COR-L47 (cell line): Measurements from ENCODE around the gene DCANP1.

Experiments
- DNase-seq: peaks from one replicate; lab custom pipeline; 2025; lab: John Stamatoyannopoulos, UW

DCANP1 gene

DNA sequence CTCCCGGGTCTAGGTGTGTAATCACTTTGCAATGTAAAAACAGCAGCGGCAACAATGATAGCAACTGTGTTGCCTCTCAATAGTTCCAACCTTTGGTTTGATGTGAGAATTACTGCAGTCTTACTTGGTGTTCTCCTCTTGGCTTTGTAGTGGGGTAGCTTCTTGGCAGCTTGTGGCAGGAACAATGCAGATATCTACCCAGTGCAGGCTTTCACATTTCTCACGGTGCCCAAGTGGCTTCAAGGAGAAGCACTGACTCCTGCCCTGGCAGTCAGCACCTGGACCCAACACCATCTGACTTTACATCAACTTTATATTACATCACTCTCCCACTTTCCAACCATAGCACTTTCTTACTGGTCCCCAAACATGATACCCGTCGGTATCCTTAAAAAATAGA, 33.4 kb upstream of the DCANP1 start:
- no peak for DNase-seq

DNA sequence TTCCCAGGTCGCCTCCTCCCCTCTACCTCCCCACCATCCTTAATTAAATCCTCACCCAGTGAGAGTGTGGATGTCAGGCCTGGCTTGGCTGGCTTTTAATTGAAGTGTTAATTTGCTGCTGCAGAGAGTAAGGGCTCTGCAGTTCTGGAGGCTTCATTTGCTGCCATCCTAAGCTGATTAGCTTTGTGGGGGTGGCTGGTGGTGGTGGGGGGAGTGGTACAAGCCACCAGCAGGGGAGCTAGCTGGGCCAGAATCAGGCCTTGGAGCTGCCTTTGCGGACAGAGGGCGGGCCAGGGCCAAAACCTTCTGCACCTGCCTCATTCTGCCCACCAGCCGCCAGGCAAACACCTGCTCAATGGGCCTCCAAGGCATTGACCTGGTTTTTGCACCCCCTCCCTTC, 31.8 kb upstream of the DCANP1 start:
- no peak for DNase-seq

DNA sequence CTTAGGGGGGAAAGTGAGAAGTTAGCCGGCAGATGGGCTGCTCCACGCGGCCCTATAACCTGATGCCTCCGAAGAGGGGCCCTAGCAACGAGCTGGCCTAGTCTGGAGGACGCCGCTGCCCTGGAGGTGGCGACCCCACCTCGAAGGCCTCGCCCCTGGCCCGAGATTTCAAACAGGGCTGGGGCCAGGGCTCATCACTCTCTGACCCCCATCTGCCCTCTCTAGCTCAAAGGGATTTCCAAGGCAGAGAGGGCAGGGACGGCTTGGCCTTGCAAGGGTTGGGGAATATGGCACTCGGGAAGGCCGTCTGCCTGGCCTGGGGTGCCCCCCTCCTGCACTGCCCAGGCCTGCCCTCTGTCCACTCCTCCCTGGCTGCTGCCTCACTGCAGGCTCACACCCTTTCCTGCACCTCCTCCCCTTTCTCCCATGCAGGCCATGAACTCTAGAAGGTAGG, 30.5 kb upstream of the DCANP1 start:
- no peak for DNase-seq

DNA sequence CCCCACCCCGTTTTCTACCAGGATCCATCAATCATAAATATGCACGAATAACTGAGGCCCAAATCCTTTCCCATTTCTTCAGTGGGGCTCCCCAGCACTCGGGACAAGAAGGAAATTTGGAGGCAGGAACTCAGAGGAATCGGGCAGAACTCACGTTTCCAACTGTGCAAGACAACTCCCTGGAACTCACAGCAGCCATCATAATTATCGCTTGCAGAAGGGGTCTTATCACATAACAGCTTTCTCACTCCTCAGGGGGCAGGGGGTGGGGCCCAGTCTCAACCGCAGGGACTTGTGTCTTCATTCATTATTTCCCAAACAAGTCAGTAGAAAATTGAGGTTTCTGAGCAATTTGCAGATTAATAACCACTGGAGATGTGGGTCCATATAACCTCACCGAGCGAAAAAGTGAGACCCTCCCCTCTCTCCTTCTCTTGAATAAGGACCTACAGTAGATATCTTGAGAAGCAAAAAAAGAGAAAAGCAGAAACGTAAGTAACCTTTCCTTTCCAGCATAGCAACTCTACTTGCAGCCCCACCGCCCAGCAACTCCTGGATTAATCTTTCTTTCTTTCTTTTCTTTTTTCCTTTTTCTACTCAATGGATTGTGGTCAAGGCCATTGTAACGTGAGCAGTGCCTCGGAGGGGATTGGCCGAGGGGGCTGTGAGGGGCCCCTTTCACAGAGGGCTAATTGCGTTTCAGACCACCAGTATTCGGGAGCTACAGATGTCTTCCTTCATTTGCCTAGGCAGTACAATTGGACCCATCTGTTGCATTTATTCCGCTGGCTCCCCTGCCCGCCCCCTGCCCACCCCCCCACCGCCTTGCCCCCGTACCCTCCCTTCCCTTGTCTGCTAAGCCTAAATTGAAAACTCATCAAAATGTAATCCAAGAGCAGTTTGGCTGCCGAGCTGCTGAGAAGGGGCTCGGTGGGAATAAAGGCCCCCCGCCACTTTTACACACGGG, 29.8 kb upstream of the DCANP1 start:
- DNase-seq, result no peak

DNA sequence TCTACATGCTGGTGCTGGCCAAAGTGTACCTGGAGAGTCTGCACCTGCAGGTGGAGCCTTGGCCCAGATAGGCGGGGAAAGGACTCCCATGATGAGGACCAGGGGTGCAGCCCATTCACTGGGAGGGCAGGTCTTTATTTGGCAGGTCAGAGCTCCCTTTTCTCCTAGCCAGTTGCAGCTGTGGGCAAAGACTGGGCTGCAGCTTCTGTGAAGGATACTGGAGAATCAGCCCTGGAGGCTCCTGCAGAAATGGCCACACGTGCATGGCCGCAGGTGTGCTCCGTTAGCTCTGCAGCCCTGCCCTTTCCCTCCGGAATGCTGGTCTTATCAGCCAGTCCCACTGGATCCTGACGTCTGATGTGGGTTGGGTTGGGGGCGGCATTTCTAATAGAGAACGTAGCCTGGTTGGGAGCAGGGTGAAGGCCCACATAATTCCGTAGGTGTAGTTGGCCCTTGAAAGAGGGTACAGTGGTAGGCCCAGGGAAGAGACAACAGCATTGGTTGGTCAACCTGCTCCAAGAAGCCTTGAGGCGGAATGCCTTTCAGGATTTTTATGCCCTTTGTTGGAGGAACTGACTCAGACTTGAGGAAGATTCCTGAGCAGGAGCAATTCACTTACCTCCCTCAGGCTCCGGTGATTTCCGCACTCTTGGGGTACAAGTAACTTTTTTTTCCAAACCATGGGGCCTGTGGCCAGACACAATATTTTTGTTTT, 27.0 kb upstream of the DCANP1 start:
- no peak for DNase-seq

DNA sequence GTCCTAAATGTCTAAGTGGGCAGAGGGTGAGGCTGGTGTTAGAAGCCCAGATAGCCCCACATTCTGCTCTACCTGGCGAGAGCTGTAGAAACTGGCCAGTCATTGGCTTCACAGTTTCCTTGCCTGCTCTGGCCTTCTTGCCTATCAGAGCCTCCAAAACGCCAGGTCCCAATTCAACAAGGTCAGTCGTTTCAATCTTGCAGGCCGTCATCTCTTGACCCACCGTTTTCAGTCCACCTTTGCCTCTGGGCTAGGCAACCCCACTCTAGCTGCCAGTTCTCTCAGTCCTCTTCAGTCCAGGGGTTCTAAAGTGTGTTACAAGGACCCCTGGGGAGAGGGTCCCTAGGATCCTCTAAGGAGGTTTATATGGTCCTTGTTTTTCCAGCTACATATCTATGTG, 25.0 kb upstream of the DCANP1 start:
- no peak for DNase-seq

DNA sequence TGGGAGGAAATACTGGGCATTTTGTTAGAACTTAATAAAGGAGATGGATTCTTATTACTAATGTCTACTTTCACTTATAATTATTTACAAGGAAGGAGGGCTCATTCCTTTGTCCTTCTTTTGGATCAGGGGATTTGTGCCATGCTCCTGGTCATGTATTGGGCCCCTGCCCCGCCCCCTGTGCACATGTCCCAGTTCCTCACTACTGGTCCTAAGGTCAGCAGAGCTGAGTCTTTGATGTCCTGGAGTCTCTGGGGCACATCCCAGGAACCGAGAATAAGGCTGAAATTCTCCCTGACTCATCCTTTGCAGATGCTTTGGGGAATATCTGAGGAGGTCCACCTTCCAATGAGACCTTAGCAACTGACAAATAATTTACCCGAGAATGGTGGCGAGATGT, 24.6 kb upstream of the DCANP1 start:
- DNase-seq, result no peak

DNA sequence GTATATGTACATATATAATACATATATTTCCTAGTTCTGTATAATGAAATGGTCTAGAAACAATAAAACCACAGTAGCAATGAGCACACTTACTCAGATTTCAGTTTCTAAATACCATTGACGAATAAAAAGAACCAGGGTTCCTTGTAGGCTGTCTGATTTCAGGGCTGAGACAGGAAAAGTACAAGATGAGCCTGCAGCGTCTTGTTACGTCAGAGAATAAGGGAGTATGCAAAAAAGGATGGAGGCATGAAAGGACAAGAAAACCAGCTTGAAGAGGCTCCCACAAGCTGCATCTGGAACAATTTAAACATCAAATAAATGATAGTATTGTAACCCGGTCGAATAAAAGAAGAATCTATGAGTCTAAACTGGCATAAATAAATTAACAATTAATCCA, 22.8 kb upstream of the DCANP1 start:
- no peak for DNase-seq

DNA sequence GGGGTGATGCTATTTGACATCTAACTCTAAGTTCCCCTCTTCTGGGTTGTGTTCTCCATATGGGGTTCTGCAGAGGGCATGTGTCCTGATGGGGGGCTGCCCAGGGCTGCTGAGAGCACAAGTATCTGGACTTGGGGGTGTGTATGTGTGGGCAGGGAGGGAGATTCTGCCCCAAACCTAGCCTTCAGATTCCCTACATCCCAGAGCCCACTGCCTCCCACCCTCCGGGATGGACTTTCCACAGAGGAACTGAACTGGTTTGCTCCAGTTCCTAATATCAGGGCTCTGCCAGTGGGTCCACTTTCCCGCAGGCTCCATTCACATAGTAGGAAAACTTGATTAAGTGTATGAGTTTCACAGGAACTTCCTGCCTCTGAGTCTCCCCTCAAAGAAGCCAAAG, 21.4 kb upstream of the DCANP1 start:
- DNase-seq, result no peak

DNA sequence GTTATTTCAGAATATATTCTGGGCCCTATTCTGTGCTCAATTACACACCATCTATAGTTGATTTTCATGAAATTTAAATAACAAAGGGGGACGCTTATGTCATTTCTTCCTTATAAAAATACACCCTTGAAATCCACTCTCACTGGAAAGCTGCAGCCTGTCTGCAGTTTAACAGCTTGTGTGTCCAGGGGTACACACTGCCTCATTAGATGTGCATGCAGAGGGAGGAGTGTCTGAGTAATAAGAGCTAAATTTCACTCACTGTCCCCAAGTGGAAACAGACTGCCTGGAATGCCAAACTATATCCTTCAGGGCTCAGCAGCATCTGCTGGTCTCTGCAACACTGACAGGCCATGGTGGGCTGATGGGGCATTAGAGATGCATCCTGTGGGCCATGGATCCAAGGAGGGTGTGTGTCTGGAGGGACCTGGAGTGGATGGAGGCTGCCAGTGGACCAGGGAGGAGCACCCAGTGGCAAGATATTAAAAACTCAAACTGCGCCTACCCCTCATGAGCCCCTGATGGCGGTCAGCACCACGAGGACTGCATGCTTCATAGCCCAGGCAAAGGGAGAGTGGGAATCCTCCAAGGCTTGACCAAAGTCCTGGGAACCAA, 20.8 kb upstream of the DCANP1 start:
- no peak for DNase-seq

DNA sequence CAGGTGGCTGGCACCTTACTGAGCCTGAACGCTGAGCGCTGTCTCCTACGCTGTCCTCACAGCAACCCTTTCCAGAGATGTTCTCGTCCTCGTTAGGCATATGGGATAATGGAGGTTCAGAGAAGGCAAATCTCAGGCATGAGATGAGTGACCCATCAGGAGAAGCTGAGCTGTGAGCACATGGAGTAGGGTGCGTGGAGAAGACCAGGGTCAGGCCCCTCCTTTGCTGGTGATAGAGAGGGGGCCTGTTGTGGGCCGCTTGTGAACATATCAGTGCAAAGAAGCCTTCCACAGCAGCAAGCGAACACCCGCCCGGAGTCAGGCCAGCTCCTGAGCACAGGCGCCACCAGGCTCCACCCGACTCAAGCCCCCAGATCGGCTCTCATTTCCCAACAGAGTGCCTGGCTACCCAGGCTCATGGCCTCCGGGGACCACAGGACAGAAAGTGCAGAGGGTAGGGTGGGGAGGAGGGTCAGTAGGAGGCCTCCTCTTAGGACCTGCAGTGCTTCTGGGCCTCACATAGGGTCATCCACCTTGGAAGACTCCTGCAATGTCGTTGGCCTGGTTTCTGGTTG, 20.0 kb upstream of the DCANP1 start:
- DNase-seq, result no peak

DNA sequence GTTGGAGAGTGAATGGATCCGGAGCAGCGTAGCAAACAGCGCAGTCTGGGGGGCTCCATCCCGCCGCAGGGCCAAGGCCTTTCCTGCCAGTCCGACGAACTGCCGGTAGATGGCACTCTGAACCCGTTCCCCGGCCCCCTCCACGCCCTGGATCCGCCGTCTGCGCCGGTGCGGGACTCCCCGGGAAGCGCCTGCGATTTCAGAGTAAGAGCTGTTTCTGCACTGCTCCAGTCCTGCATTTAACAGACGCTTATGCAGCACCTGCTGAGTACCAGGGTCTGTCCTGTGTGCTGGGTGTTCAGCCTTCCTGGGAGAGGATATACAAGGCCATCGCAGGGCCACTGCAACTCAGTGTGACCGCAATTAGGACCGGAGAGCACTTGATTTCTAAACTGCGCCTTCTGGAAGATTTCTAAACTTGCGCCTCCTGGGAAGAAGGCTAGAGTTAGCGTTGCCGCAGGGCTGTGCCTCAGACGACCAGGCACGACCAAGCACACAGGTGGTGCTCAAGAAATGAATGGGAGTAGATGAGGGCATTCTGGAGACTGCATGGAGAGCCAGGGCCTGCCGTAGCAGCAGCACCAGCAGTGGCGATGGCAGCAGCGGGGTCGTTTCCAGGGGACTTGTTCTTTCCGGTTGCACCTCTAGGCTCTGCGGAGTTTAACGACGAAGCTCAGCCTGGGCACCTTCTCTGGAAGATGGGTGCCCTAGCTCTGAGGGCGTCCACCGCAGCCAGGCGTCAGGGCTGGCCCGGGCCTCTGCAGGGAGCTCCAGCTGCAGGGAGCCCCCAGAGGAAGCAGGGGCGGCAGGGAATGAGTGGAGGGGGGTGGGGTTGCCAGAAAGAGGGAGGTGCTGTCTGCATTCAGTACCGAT, 19.3 kb upstream of the DCANP1 start:
- DNase-seq, result peak; percentile 43

DNA sequence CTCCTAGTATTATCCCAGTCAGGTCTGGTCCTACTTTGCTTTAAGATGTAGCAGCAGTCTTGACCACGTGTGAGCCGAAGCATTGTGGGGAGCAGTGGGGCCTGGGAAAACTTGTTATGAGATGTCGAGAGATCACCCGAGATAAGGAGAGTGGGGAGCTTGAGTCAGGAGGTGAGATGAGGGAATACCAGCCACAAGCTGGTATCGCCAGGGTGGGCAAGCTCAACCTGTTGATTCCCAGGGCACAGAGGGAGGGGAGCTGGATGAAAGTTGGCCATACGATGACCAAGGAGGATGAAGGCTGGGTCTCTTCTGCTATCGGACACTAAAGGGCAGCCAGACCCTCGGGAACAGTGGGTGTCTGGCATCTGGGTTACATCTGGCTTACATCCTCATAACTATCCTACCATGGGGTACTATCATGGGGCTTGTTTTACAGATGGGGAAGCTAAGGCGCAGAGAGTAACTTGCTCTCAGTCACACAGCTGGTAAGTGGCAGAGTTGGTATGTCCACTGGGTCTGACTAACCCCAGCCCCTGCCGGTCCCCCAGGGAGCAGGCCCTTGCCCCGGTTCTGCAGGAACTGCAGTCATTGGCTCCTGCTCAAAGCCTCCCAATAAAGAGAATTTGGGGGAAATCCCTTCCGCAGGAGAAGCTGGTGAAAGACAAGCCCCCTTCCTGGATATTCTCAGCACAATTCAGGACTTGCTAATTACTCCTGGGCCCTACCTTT, 18.4 kb upstream of the DCANP1 start:
- no peak for DNase-seq

DNA sequence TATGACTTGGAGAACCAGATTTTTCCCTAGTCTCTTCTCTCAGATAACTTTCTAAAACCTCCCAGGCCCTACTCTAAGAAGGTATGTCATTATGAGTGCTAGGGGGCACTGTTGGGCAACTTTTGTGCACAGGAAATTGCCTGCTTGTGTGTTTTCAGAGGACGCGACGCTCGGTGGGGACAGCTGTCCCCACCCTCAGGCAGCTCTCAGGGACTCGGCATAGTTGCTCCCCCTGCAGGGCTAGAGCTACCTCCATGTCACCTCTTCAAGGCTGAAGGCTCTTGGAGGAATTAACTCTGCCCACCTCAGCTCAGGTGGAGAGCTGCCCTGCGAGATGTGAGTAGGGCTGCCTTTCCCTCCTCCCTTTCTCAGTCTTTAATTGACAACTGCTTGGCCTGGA, 15.2 kb upstream of the DCANP1 start:
- DNase-seq, result peak; percentile 92

DNA sequence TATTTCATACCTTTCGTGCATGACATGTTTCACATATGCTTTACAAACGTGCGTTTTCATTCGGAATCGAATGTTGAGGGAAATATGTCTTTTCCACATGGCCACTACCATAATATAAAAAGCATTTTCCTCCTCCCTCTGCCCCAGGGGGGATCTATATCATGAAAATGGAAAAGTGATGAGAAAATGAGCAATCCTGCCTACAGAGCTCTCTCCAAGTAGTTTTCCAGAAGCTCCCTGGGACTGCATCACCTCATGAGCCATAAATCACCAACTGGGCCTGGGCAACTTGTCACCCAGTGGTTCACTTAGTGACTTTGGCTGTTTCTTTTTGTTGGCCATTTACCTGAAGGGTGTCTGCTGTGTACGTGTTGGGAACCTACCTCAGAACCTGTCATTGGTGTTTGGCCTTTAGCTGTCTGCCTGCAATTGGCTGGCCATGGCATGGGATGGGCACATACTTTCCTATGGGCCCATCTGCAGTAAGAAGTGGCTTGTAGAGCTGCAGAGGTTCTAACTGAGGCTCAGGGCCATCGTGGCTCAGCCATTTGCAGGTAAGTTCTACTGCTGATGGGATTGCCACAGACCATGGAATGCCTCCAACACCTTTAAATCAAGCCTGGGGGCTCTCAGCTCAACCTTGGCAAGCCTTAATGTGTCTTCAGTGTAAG, 14.5 kb upstream of the DCANP1 start:
- no peak for DNase-seq

DNA sequence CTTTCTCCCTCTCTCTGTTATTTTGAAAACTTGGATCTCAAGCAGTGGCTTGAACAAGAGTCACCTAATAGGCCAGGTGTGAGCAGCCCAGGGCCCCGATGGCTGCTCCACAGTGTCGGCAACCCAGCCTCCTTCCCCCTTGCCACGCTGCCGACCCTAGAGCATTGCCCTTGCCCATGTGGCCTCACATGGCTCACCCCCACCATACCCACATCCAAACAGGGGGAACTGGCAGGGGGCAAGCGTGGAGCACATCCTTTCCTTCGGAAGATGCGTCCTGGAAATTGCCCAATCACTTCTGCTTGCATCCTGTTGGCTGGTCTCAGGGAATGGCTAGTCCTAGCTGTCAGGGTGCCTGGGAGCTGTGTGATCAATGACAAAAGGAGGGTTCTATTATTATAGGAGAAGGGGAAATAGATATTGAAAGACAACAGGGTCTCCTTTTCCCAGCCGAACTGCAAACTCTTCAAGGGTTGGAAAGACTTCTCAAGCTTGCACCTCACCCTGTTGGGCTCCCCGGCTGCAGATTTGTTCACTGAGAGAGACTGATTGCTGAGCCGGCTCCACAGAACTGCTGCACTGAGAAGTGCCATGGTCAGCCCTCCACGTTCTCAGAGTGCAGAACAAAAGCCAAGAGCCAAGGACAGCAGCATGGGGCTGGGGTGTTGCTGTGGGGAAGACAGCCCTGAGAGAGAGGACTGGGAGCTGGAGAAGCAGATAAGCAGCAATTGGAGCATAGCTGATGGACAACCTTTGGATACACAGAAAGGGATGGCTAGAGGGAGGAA, 13.3 kb upstream of the DCANP1 start:
- DNase-seq, result no peak

DNA sequence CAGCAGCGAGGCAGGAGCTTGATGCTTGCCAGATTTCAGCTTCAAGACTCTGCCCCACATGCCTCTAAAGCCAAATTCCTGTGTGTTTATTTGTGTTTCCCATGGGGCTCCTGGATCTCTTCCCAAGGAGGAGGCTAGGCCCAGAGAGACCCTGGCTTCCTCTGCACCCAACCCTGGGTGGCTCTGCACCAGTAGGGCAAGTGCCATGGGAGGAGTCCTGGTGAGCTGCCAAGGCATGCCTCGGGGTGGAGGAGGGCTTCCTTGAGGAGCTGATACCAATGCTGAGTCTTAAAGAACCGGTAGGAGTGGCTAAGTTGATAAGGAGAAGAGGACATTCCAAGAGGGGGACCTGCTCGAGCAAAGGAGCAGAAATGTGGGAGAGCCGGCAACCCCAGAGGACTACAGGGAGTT, 11.8 kb upstream of the DCANP1 start:
- no peak for DNase-seq

DNA sequence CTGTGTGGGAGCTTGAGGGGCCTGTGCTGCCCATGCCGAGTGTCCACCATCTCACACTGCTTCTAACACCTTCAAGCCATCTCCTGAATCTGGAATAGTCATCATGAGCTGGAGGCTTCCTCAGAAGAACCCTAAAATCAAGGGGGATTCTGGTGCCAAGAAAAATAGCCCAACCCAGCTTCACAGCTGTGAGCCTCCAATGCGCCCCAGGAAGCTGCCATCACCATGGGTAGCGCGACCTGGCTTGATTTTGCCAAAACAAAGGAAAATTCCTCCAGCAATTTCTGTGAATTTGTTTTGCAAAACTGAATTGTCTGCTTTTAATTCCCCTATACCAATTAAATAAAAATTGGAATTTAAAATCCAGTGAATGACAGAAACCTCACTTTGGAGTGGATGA, 11.2 kb upstream of the DCANP1 start:
- DNase-seq, result no peak

DNA sequence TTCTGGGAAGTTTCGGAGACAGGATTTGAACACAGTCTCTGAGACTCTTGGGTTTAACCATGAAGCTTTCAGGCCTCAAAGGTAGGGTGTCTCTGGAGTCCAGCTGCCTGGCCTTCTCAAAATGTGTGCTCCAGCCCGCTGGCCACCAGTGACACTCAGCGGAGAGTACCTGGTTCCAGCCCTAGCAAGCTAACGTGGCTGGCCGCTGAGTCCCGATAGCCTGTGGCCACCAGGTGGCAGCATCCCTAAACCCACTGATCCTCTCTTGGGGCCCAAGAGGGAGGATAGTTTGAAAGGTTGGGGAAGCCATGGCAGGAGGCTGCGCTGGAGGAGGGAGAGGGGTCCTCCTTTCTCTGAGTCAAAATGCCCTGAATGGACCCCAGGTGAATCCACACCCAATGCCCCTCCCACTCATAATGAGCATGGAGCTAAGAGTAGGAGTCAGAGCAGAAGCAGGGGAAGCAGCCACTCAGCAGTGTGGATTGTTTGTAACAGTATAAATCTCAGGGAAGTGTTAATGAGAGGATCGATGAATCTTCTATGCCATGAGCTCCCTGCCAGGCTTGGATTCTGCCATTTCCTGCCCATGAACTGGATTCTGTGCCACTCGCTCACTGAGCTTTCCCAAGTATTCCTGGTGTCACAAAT, 10.4 kb upstream of the DCANP1 start:
- DNase-seq, result peak; percentile 58
